Measurements from ENCODE around the gene ACAP3.
A peak's percentile ranks its signal among the peaks of the same experiment; 100 is the strongest.

The ACAP3 gene

GRCh38 chr1:1329304-1330210, 21.8 kb upstream of the ACAP3 start:
- H3K18ac ChIP-seq (ENCODE audit: low read length), result peak overlapping the region; percentile 70
- H3K14ac ChIP-seq (ENCODE audit: low read length), result peak overlapping the region; percentile 98
- H3K79me1 ChIP-seq (ENCODE audit: low read depth, low read length), result peaks cover 25% of the 10 kb centered on the region
- H3K4ac ChIP-seq (ENCODE audit: low read length), result no peak overlapping the region
- no peak overlapping the region for H2AFZ ChIP-seq (ENCODE audit: low read length)
- no peak overlapping the region for H2BK120ac ChIP-seq (ENCODE audit: low read depth, low read length)
- no peak overlapping the region for H2BK15ac ChIP-seq (ENCODE audit: low read length)
- H3K27ac ChIP-seq (replicated peaks; ENCODE audit: low read length), result no peak overlapping the region
- H2BK5ac ChIP-seq (ENCODE audit: low read length), result no peak overlapping the region
- H3K9me3 ChIP-seq (replicated peaks in 1 of 2; ENCODE audit: control insufficient read depth in 2 of 2, insufficient read depth in 1 of 2, low read depth in 1 of 2, low read length in 2 of 2), result peaks cover 0 to 9% of the 10 kb centered on the region in 2 donors
- peaks cover 0 to 2% (median 0%) of the 10 kb centered on the region in 3 experiments for H3K27me3 ChIP-seq (ENCODE audit: control insufficient read depth in 3 of 3, insufficient read depth in 3 of 3, low read depth in 1 of 3, low read length in 3 of 3)
- peak overlapping the region in 1 of 2 donors; percentile 73 for H3K4me3 ChIP-seq (ENCODE audit: low read length in 2 of 2)
- H3K4me2 ChIP-seq (ENCODE audit: insufficient read depth, low read length, poor library complexity, severe bottlenecking), result no peak overlapping the region
- H3K4me1 ChIP-seq (ENCODE audit: control insufficient read depth in 2 of 2, insufficient read depth in 1 of 2, low read depth in 1 of 2, low read length in 2 of 2), result peaks cover 16 to 18% of the 10 kb centered on the region in 2 donors
- H2AK5ac ChIP-seq (ENCODE audit: low read depth, low read length), result peak overlapping the region; percentile 7
- peak overlapping the region; percentile 92 for H3K23ac ChIP-seq (ENCODE audit: low read depth, low read length, poor library complexity)
- H3K36me3 ChIP-seq (replicated peaks in 1 of 2; ENCODE audit: control insufficient read depth in 2 of 2, insufficient read depth in 2 of 2, low read length in 2 of 2), result peaks cover 13 to 29% of the 10 kb centered on the region in 2 donors
- H2BK12ac ChIP-seq (ENCODE audit: low read length), result peak overlapping the region; percentile 82
- WGBS, 2 donors (ENCODE audit: extremely low coverage in 2 of 2, insufficient read length in 2 of 2, insufficient replicate concordance in 1 of 2), result no CpG with 5 or more reads among the region's 58 CpGs
- no peak for DNase-seq (ENCODE audit: low spot score)
- peak overlapping the region; percentile 80 for H4K91ac ChIP-seq (ENCODE audit: low read depth, low read length, poor library complexity)
- H3K9ac ChIP-seq (ENCODE audit: low read depth, low read length, poor library complexity), result peak overlapping the region; percentile 80
- peak overlapping the region; percentile 86 for H4K8ac ChIP-seq (ENCODE audit: low read depth, low read length)

GRCh38 chr1:1328254-1328653, 20.5 kb upstream of the ACAP3 start:
- peaks cover 0 to 9% of the 10 kb centered on the region in 2 donors for H3K9me3 ChIP-seq (replicated peaks in 1 of 2; ENCODE audit: control insufficient read depth in 2 of 2, insufficient read depth in 1 of 2, low read depth in 1 of 2, low read length in 2 of 2)
- H3K4me1 ChIP-seq (ENCODE audit: control insufficient read depth in 2 of 2, insufficient read depth in 1 of 2, low read depth in 1 of 2, low read length in 2 of 2), result peaks cover 18 to 21% of the 10 kb centered on the region in 2 donors
- H3K27me3 ChIP-seq (ENCODE audit: control insufficient read depth in 3 of 3, insufficient read depth in 3 of 3, low read depth in 1 of 3, low read length in 3 of 3), result peaks cover 0 to 2% (median 0%) of the 10 kb centered on the region in 3 experiments
- H3K14ac ChIP-seq (ENCODE audit: low read length), result no peak overlapping the region
- no peak overlapping the region for H3K4me2 ChIP-seq (ENCODE audit: insufficient read depth, low read length, poor library complexity, severe bottlenecking)
- H2BK12ac ChIP-seq (ENCODE audit: low read length), result no peak overlapping the region
- H2AFZ ChIP-seq (ENCODE audit: low read length), result no peak overlapping the region
- H4K91ac ChIP-seq (ENCODE audit: low read depth, low read length, poor library complexity), result no peak overlapping the region
- no peak overlapping the region for H4K8ac ChIP-seq (ENCODE audit: low read depth, low read length)
- peaks cover 13 to 30% of the 10 kb centered on the region in 2 donors for H3K36me3 ChIP-seq (replicated peaks in 1 of 2; ENCODE audit: control insufficient read depth in 2 of 2, insufficient read depth in 2 of 2, low read length in 2 of 2)
- H2BK5ac ChIP-seq (ENCODE audit: low read length), result no peak overlapping the region
- WGBS, 2 donors (ENCODE audit: extremely low coverage in 2 of 2, insufficient read length in 2 of 2, insufficient replicate concordance in 1 of 2), result no CpG with 5 or more reads among the region's 15 CpGs
- H3K9ac ChIP-seq (ENCODE audit: low read depth, low read length, poor library complexity), result no peak overlapping the region
- DNase-seq (ENCODE audit: low spot score), result no peak
- H3K79me1 ChIP-seq (ENCODE audit: low read depth, low read length), result peaks cover 29% of the 10 kb centered on the region
- H2AK5ac ChIP-seq (ENCODE audit: low read depth, low read length), result no peak overlapping the region
- no peak overlapping the region for H3K18ac ChIP-seq (ENCODE audit: low read length)
- no peak overlapping the region for H2BK120ac ChIP-seq (ENCODE audit: low read depth, low read length)
- no peak overlapping the region for H3K27ac ChIP-seq (replicated peaks; ENCODE audit: low read length)
- H2BK15ac ChIP-seq (ENCODE audit: low read length), result no peak overlapping the region
- no peak overlapping the region for H3K4ac ChIP-seq (ENCODE audit: low read length)
- H3K4me3 ChIP-seq (ENCODE audit: low read length in 2 of 2), result no peak overlapping the region
- no peak overlapping the region for H3K23ac ChIP-seq (ENCODE audit: low read depth, low read length, poor library complexity)

GRCh38 chr1:1327291-1327690, 19.6 kb upstream of the ACAP3 start:
- Histone ChIP-seq H3K23ac (ENCODE audit: low read depth, low read length, poor library complexity) (no peak overlapping the region), H3K4me2 (ENCODE audit: insufficient read depth, low read length, poor library complexity, severe bottlenecking) (no peak overlapping the region), H2BK120ac (ENCODE audit: low read depth, low read length) (no peak overlapping the region), H3K4me3 (ENCODE audit: low read length in 2 of 2) (no peak overlapping the region), H4K91ac (ENCODE audit: low read depth, low read length, poor library complexity) (no peak overlapping the region), H3K27ac (replicated peaks; ENCODE audit: low read length) (no peak overlapping the region), H3K14ac (ENCODE audit: low read length) (no peak overlapping the region), H3K9me3 (replicated peaks in 1 of 2; ENCODE audit: control insufficient read depth in 2 of 2, insufficient read depth in 1 of 2, low read depth in 1 of 2, low read length in 2 of 2) (peaks cover 0 to 9% of the 10 kb centered on the region in 2 donors), H3K18ac (ENCODE audit: low read length) (no peak overlapping the region), H3K4me1 (ENCODE audit: control insufficient read depth in 2 of 2, insufficient read depth in 1 of 2, low read depth in 1 of 2, low read length in 2 of 2) (peaks cover 18 to 27% of the 10 kb centered on the region in 2 donors), H3K79me1 (ENCODE audit: low read depth, low read length) (peaks cover 35% of the 10 kb centered on the region), H4K8ac (ENCODE audit: low read depth, low read length) (no peak overlapping the region), H3K4ac (ENCODE audit: low read length) (no peak overlapping the region), H2AFZ (ENCODE audit: low read length) (no peak overlapping the region), H2BK12ac (ENCODE audit: low read length) (no peak overlapping the region), H3K27me3 (ENCODE audit: control insufficient read depth in 3 of 3, insufficient read depth in 3 of 3, low read depth in 1 of 3, low read length in 3 of 3) (peaks cover 0 to 2% (median 0%) of the 10 kb centered on the region in 3 experiments), H2AK5ac (ENCODE audit: low read depth, low read length) (no peak overlapping the region), H2BK15ac (ENCODE audit: low read length) (no peak overlapping the region), H2BK5ac (ENCODE audit: low read length) (no peak overlapping the region), H3K36me3 (replicated peaks in 1 of 2; ENCODE audit: control insufficient read depth in 2 of 2, insufficient read depth in 2 of 2, low read length in 2 of 2) (peaks cover 15 to 37% of the 10 kb centered on the region in 2 donors), H3K9ac (ENCODE audit: low read depth, low read length, poor library complexity) (no peak overlapping the region)
- no peak for DNase-seq (ENCODE audit: low spot score)
- no CpG with 5 or more reads among the region's 40 CpGs for WGBS, 2 donors (ENCODE audit: extremely low coverage in 2 of 2, insufficient read length in 2 of 2, insufficient replicate concordance in 1 of 2)

- H2AK5ac ChIP-seq (ENCODE audit: low read depth, low read length), result no peak overlapping the region
- H2BK120ac ChIP-seq (ENCODE audit: low read depth, low read length), result peak overlapping the region; percentile 47
- no peak overlapping the region for H2BK12ac ChIP-seq (ENCODE audit: low read length)
- no peak overlapping the region for H3K4ac ChIP-seq (ENCODE audit: low read length)
- no peak overlapping the region for H3K23ac ChIP-seq (ENCODE audit: low read depth, low read length, poor library complexity)
- H3K9ac ChIP-seq (ENCODE audit: low read depth, low read length, poor library complexity), result no peak overlapping the region
- H3K18ac ChIP-seq (ENCODE audit: low read length), result no peak overlapping the region
- H2AFZ ChIP-seq (ENCODE audit: low read length), result no peak overlapping the region
- DNase-seq (ENCODE audit: low spot score), result no peak
- H3K36me3 ChIP-seq (replicated peaks in 1 of 2; ENCODE audit: control insufficient read depth in 2 of 2, insufficient read depth in 2 of 2, low read length in 2 of 2), result peaks cover 22 to 47% of the 10 kb centered on the region in 2 donors
- H2BK15ac ChIP-seq (ENCODE audit: low read length), result no peak overlapping the region
- H3K4me3 ChIP-seq (ENCODE audit: low read length in 2 of 2), result peak overlapping the region; percentile 25 to 97
- no CpG with 5 or more reads among the region's 8 CpGs for WGBS, 2 donors (ENCODE audit: extremely low coverage in 2 of 2, insufficient read length in 2 of 2, insufficient replicate concordance in 1 of 2)
- no peak overlapping the region for H4K91ac ChIP-seq (ENCODE audit: low read depth, low read length, poor library complexity)
- H3K27me3 ChIP-seq (ENCODE audit: control insufficient read depth in 3 of 3, insufficient read depth in 3 of 3, low read depth in 1 of 3, low read length in 3 of 3), result peaks cover 0 to 2% (median 0%) of the 10 kb centered on the region in 3 experiments
- no peak overlapping the region for H3K27ac ChIP-seq (replicated peaks; ENCODE audit: low read length)
- no peak overlapping the region for H2BK5ac ChIP-seq (ENCODE audit: low read length)
- H3K4me2 ChIP-seq (ENCODE audit: insufficient read depth, low read length, poor library complexity, severe bottlenecking), result no peak overlapping the region
- peaks cover 18 to 24% of the 10 kb centered on the region in 2 donors for H3K4me1 ChIP-seq (ENCODE audit: control insufficient read depth in 2 of 2, insufficient read depth in 1 of 2, low read depth in 1 of 2, low read length in 2 of 2)
- H4K8ac ChIP-seq (ENCODE audit: low read depth, low read length), result no peak overlapping the region
- H3K79me1 ChIP-seq (ENCODE audit: low read depth, low read length), result peaks cover 44% of the 10 kb centered on the region
- H3K9me3 ChIP-seq (replicated peaks in 1 of 2; ENCODE audit: control insufficient read depth in 2 of 2, insufficient read depth in 1 of 2, low read depth in 1 of 2, low read length in 2 of 2), result peaks cover 0 to 9% of the 10 kb centered on the region in 2 donors
- no peak overlapping the region for H3K14ac ChIP-seq (ENCODE audit: low read length)
Observed at GRCh38 chr1:1326075-1326605, 18.4 kb upstream of the ACAP3 start.

Data from neuronal stem cell (in vitro differentiated cells).